Liver (tissue), 9 donors: ENCODE measurements around the gene ZNF695. TPM values are rescaled to one million over a fixed set of nuclear protein-coding genes. Genes with fewer than 3 reads are reported as not detected.

Experiments
- DNase-seq: peaks from one replicate; pipeline ENCODE4 v3.0.0-alpha.2; 2017; ENCODE audit warnings: low spot score
- H3K27ac ChIP-seq, 2 donors: one replicate each; pipeline ENCODE4 v1.7.0; 2013; ENCODE audit warnings: inconsistent platforms in 2 of 2, low read length in 2 of 2, control low read depth in 1 of 2, low read depth in 1 of 2, mild to moderate bottlenecking in 1 of 2
- H3K27me3 ChIP-seq, 4 donors: one replicate each; pipeline versions ENCODE4 v1.6.1 to v1.7.0; 2013; ENCODE audit warnings: low read length in 3 of 4, inconsistent platforms in 1 of 4, mild to moderate bottlenecking in 1 of 4, moderate library complexity in 1 of 4; ENCODE audit not compliant: control insufficient read depth in 4 of 4, insufficient read depth in 4 of 4
- H3K36me3 ChIP-seq, 4 donors: one replicate each; pipeline versions ENCODE4 v1.6.1 to v1.7.0; 2013; ENCODE audit warnings: low read length in 3 of 4, mild to moderate bottlenecking in 3 of 4, low read depth in 1 of 4, moderate library complexity in 1 of 4; ENCODE audit not compliant: control insufficient read depth in 4 of 4, insufficient read depth in 3 of 4
- H3K4me1 ChIP-seq, 4 donors: one replicate each; pipeline versions ENCODE4 v1.6.1 to v1.7.0; 2013; ENCODE audit warnings: low read length in 3 of 4, mild to moderate bottlenecking in 3 of 4, moderate library complexity in 1 of 4; ENCODE audit not compliant: control insufficient read depth in 4 of 4, insufficient read depth in 4 of 4
- H3K4me3 ChIP-seq, 3 donors: one replicate each; pipeline versions ENCODE4 v1.6.1 to v1.7.0; 2013; ENCODE audit warnings: low read length in 3 of 3, control low read depth in 1 of 3, low read depth in 1 of 3, mild to moderate bottlenecking in 1 of 3
- H3K9ac ChIP-seq, 2 donors: one replicate each; pipeline ENCODE4 v1.7.0; 2013; ENCODE audit warnings: low read length in 2 of 2, mild to moderate bottlenecking in 2 of 2, moderate library complexity in 2 of 2, control low read depth in 1 of 2, low read depth in 1 of 2
- H3K9me3 ChIP-seq, 4 donors: one replicate each; pipeline versions ENCODE4 v1.6.1 to v1.7.0; 2013; ENCODE audit warnings: low read length in 3 of 4; ENCODE audit not compliant: control insufficient read depth in 4 of 4
- GABPA ChIP-seq, 2 donors: IDR thresholded peaks in 1 of 2; conservative IDR thresholded peaks in 1 of 2; 2 replicates each; pipeline ENCODE4 v1.6.1; 2016; ENCODE audit warnings: antibody characterized with exemption in 2 of 2, mild to moderate bottlenecking in 1 of 2, moderate library complexity in 1 of 2
- HNF4G ChIP-seq: IDR thresholded peaks from 2 replicates; pipeline ENCODE4 v1.6.1; 2016; ENCODE audit warnings: antibody characterized with exemption
- JUND ChIP-seq, 2 donors: IDR thresholded peaks; 2 replicates each; pipeline ENCODE4 v1.6.1; 2016; ENCODE audit warnings: antibody characterized with exemption in 2 of 2
- RXRA ChIP-seq, 2 donors: IDR thresholded peaks; 2 replicates each; pipeline ENCODE4 v1.6.1; 2017 to 2018; ENCODE audit warnings: antibody characterized with exemption in 2 of 2, mild to moderate bottlenecking in 1 of 2
- SP1 ChIP-seq: IDR thresholded peaks from 2 replicates; pipeline ENCODE4 v1.6.1; 2018; ENCODE audit warnings: antibody characterized with exemption, mild to moderate bottlenecking
- YY1 ChIP-seq: IDR thresholded peaks from 2 replicates; pipeline ENCODE4 v1.6.1; 2016; ENCODE audit warnings: antibody characterized with exemption, mild to moderate bottlenecking
- WGBS: extraction: QIAGEN DNeasy Blood & Tissue Kit; methylation state at CpG from one replicate; pipeline ENCODE4 v1.1.7; 2013; 5-methylcytosine and 5-hydroxymethylcytosine counted together
- polyA plus RNA-seq, 2 donors: library from polyadenylated mRNA; stranded (reverse) in 1 of 2; unstranded in 1 of 2; fragments of 200-250 nt in 1 of 2; fragments of >200 nt in 1 of 2; fragmentation: Nextera tagmentation in 1 of 2; extraction: Ambion mirVana in 1 of 2; gene quantifications; one replicate each; pipeline versions ENCODE4 v1.2.1 to v1.2.3, GENCODE V29; 2013 to 2015
- total RNA-seq, 2 donors: library from RNA; depleted of rRNA; stranded (reverse); fragments of >200 nt; gene quantifications; one replicate each; pipeline ENCODE4 v1.2.3, GENCODE V29; 2014
- donor health status: healthy.
- donor health status: healthy.
- donor health status: healthy.
- donor health status: healthy.
- donor health status: healthy.

ZNF695 gene
- total and polyA plus RNA-seq, 4 donors = 1.5 TPM; not detected in 3

GRCh38 chr1:246946366-246946765 is 61.5 kb downstream of the ZNF695 start:
- no peak overlapping the region for H3K9ac ChIP-seq
- peaks cover 0 to 2% (median under 1%) of the 10 kb centered on the region in 4 donors for H3K9me3 ChIP-seq
- H3K36me3 ChIP-seq = no peaks in the 10 kb centered on the region
- H3K4me1 ChIP-seq = no peaks in the 10 kb centered on the region
- H3K27me3 ChIP-seq = no peaks in the 10 kb centered on the region
- no peak overlapping the region for H3K27ac ChIP-seq
- TF ChIP-seq YY1 (no peak), RXRA (IDR thresholded peaks at IDR 0.05) (no peak), JUND (IDR thresholded peaks at IDR 0.05) (no peak), SP1 (no peak), HNF4G (no peak), GABPA (IDR thresholded peaks at IDR 0.05 in 1 of 2, conservative IDR thresholded peaks at IDR 0.05 in 1 of 2) (no peak)
- H3K4me3 ChIP-seq = no peak overlapping the region
- DNase-seq = no peak
- 93% methylated on average over 6 of the region's 6 CpGs for WGBS

Other genes starting within 250 kb of the ZNF695 start
- gene AHCTF1, start 76.1 kb downstream of the ZNF695 start, total RNA-seq = 10 to 100 TPM; 15.9 to 17.5 TPM
- gene AHCTF1, start 76.1 kb downstream of the ZNF695 start, polyA plus RNA-seq = 1 to 10 TPM; 4.2 to 5.3 TPM
- gene ZNF670, start 70.8 kb upstream of the ZNF695 start, total RNA-seq = 1 to 10 TPM; 1.6 to 2.3 TPM
- 1 to 10 TPM in 1 of 2 donors, under 1 TPM in 1; 0.74 to 1.3 TPM for gene ZNF670, start 70.8 kb upstream of the ZNF695 start, polyA plus RNA-seq
- gene ZNF669, start 96.3 kb upstream of the ZNF695 start, total RNA-seq = 1 to 10 TPM; 2.3 to 4.2 TPM
- 1 to 10 TPM; 1.2 to 2.2 TPM for gene ZNF669, start 96.3 kb upstream of the ZNF695 start, polyA plus RNA-seq
- 10 to 100 TPM; 12.1 to 19.7 TPM for gene ZNF124, start 164.0 kb upstream of the ZNF695 start, total RNA-seq
- gene ZNF124, start 164.0 kb upstream of the ZNF695 start, polyA plus RNA-seq = 1 to 10 TPM; 1.1 to 1.7 TPM
- not detected for gene VN1R5, start 248.0 kb upstream of the ZNF695 start, total RNA-seq
- gene VN1R5, start 248.0 kb upstream of the ZNF695 start, polyA plus RNA-seq = not detected